HEK293 (cell line): ENCODE data around the gene CCDC24.

Experiments used
- CTCF ChIA-PET: fragments of 350-600 bp; formaldehyde crosslinking; extraction: SDS; loops from one replicate; lab custom pipeline; 2021; ENCODE audit warnings: antibody characterized with exemption; lab: Yijun Ruan, JAX
- POLR2A ChIA-PET: fragments of 300-600 bp; formaldehyde crosslinking; extraction: SDS; loops from one replicate; lab custom pipeline; 2020; ENCODE audit warnings: antibody characterized with exemption, inconsistent platforms; lab: Yijun Ruan, JAX
- H3K27ac ChIP-seq: fragments of 200-500 bp; sonication (Bioruptor generic); 2 replicates; pipeline ENCODE4 v1.5.1; 2014; ENCODE audit warnings: low read depth, low read length, control low read depth, inconsistent platforms; ENCODE audit errors: extremely low read depth
- H3K36me3 ChIP-seq, 2 experiments: fragments of 200-500 bp in 1 of 2; sonication (Bioruptor generic) in 1 of 2; 1 replicate in 1 of 2; 2 replicates in 1 of 2; pipeline ENCODE4 v1.5.1; 2014 to 2017; ENCODE audit warnings: inconsistent platforms in 2 of 2, low read length in 2 of 2; ENCODE audit not compliant: control insufficient read depth in 2 of 2, insufficient read depth in 1 of 2
- H3K4me1 ChIP-seq: fragments of 200-500 bp; sonication (Bioruptor generic); 2 replicates; pipeline ENCODE4 v1.5.1; 2014; ENCODE audit warnings: mild to moderate bottlenecking, low read length, inconsistent platforms; ENCODE audit not compliant: control insufficient read depth, insufficient read depth
- H3K4me3 ChIP-seq: 2 replicates; pipeline ENCODE4 v1.5.1; 2011; ENCODE audit warnings: low read depth, mild to moderate bottlenecking, control low read depth, low read length, moderate library complexity
- H3K9me3 ChIP-seq: fragments of 200-500 bp; sonication (Bioruptor generic); 2 replicates; pipeline ENCODE4 v1.5.1; 2014; ENCODE audit warnings: low read depth, low read length, inconsistent platforms; ENCODE audit not compliant: control insufficient read depth, insufficient read depth
- KLF1 ChIP-seq: fragments of 450-650 bp; formaldehyde crosslinking; IDR thresholded peaks from 2 replicates; pipeline ENCODE4 v1.5.1; 2016; ENCODE audit warnings: missing biosample characterization, missing genetic modification characterization
- PRDM10 ChIP-seq: fragments of 450-650 bp; formaldehyde crosslinking; IDR thresholded peaks from 2 replicates; pipeline ENCODE4 v1.5.1; 2016; ENCODE audit warnings: missing biosample characterization, missing genetic modification characterization
- SP7 ChIP-seq: fragments of 450-650 bp; formaldehyde crosslinking; IDR thresholded peaks from 2 replicates; pipeline ENCODE4 v1.5.1; 2016; ENCODE audit warnings: missing biosample characterization, missing genetic modification characterization
- ZBTB11 ChIP-seq: fragments of 450-650 bp; formaldehyde crosslinking; conservative IDR thresholded peaks from 2 replicates; pipeline ENCODE4 v1.5.1; 2016; ENCODE audit warnings: low read depth, missing biosample characterization, missing genetic modification characterization
- ZNF174 ChIP-seq: fragments of 450-650 bp; formaldehyde crosslinking; IDR thresholded peaks from 2 replicates; pipeline ENCODE4 v1.5.0; 2017; ENCODE audit warnings: missing biosample characterization, mild to moderate bottlenecking, missing genetic modification characterization
- ZNF660 ChIP-seq: fragments of 450-650 bp; IDR thresholded peaks from 2 replicates; pipeline ENCODE4 v1.5.1; 2018; ENCODE audit warnings: missing biosample characterization, mild to moderate bottlenecking, missing genetic modification characterization
- ZSCAN18 ChIP-seq: fragments of 450-650 bp; formaldehyde crosslinking; IDR thresholded peaks from 2 replicates; pipeline ENCODE4 v1.5.1; 2016; ENCODE audit warnings: missing biosample characterization, missing genetic modification characterization
- TF ChIP-seq, protein P1 (sequence below): fragments of 450-650 bp; formaldehyde crosslinking; IDR thresholded peaks from 2 replicates; pipeline ENCODE4 v1.5.1; 2016; ENCODE audit warnings: missing biosample characterization, missing genetic modification characterization
- TF ChIP-seq, protein P2 (sequence below): fragments of 450-650 bp; formaldehyde crosslinking; IDR thresholded peaks from 2 replicates; pipeline ENCODE4 v1.5.1; 2016; ENCODE audit warnings: missing biosample characterization, missing genetic modification characterization
- TF ChIP-seq, protein P3 (sequence below): fragments of 450-650 bp; formaldehyde crosslinking; IDR thresholded peaks from 2 replicates; pipeline ENCODE4 v1.5.1; 2016; ENCODE audit warnings: missing biosample characterization, missing genetic modification characterization
- TF ChIP-seq, protein P4 (sequence below): fragments of 450-650 bp; formaldehyde crosslinking; IDR thresholded peaks from 2 replicates; pipeline ENCODE4 v1.5.1; 2016; ENCODE audit warnings: missing biosample characterization, missing genetic modification characterization, borderline replicate concordance

Gene CCDC24

DNA sequence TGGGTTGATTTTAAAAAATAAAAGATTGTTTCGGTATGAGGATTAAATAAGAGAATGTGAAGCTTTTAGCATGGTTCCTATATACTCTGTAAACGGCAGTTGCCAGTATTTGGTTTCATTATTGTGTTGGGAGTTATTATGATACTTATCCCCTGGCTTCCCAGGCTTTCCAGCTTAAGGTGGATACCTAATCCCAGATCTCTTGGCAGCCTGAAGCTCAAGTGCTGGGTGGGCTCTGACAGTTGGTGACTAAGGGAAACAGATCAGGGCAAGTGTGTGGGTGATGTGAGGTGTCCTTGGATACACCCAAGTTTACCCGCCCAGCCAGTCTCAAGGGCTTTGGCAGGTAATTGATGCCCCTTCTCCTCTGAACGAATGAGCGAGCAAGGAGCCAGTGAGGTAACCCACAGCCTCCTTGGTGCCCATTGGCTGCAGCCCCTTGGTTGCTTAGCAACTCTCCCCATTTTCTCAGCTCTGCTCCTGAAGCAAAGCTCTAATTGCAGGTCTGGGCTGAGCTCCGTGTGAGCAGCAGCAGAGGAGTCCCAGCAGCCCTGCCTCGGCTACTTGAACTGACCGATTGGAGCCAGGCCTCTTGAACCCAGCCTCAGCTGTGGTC is 38.6 kb upstream of the CCDC24 start:
- H3K27ac ChIP-seq = no peak overlapping the region
- POLR2A ChIA-PET = interaction anchor here (0.7 to 1.4 kb wide), 2 partner anchors 20 to 303 kb away, joined by 3 read pairs; partner anchors contain the start of gene KDM4A
- TF ChIP-seq, protein P1, sequence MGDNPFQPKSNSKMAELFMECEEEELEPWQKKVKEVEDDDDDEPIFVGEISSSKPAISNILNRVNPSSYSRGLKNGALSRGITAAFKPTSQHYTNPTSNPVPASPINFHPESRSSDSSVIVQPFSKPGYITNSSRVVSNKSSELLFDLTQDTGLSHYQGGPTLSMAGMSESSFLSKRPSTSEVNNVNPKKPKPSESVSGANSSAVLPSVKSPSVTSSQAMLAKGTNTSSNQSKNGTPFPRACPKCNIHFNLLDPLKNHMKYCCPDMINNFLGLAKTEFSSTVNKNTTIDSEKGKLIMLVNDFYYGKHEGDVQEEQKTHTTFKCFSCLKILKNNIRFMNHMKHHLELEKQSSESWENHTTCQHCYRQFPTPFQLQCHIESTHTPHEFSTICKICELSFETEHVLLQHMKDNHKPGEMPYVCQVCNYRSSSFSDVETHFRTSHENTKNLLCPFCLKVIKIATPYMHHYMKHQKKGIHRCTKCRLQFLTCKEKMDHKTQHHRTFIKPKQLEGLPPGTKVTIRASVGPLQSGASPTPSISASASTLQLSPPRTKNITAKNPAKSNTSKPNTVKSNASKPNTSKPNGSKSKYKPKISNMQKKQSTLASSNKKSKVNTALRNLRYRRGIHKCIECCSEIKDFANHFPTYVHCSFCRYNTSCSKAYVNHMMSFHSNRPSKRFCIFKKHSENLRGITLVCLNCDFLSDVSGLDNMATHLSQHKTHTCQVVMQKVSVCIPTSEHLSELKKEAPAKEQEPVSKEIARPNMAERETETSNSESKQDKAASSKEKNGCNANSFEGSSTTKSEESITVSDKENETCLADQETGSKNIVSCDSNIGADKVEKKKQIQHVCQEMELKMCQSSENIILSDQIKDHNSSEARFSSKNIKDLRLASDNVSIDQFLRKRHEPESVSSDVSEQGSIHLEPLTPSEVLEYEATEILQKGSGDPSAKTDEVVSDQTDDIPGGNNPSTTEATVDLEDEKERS = no peak
- TF ChIP-seq ZNF174 (tag by site-specific recombination) (no peak), ZNF660 (tag by site-specific recombination) (peak; percentile 86; the same call in 1 of the 2 replicates), SP7 (tag by site-specific recombination) (peak; percentile 69), KLF1 (peak; percentile 62), ZSCAN18 (no peak), PRDM10 (tag by site-specific recombination) (peak; percentile 32; the same call in 1 of the 2 replicates), ZBTB11 (no peak)
- TF ChIP-seq, protein P2, sequence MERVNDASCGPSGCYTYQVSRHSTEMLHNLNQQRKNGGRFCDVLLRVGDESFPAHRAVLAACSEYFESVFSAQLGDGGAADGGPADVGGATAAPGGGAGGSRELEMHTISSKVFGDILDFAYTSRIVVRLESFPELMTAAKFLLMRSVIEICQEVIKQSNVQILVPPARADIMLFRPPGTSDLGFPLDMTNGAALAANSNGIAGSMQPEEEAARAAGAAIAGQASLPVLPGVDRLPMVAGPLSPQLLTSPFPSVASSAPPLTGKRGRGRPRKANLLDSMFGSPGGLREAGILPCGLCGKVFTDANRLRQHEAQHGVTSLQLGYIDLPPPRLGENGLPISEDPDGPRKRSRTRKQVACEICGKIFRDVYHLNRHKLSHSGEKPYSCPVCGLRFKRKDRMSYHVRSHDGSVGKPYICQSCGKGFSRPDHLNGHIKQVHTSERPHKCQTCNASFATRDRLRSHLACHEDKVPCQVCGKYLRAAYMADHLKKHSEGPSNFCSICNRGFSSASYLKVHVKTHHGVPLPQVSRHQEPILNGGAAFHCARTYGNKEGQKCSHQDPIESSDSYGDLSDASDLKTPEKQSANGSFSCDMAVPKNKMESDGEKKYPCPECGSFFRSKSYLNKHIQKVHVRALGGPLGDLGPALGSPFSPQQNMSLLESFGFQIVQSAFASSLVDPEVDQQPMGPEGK (tag by site-specific recombination) = 0 out of 2 replicates have a peak, but pooled peaks have one; percentile 29
- TF ChIP-seq, protein P3, sequence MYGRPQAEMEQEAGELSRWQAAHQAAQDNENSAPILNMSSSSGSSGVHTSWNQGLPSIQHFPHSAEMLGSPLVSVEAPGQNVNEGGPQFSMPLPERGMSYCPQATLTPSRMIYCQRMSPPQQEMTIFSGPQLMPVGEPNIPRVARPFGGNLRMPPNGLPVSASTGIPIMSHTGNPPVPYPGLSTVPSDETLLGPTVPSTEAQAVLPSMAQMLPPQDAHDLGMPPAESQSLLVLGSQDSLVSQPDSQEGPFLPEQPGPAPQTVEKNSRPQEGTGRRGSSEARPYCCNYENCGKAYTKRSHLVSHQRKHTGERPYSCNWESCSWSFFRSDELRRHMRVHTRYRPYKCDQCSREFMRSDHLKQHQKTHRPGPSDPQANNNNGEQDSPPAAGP (tag by site-specific recombination) = peak; percentile 66; the same call in 1 of the 2 replicates
- TF ChIP-seq, protein P4, sequence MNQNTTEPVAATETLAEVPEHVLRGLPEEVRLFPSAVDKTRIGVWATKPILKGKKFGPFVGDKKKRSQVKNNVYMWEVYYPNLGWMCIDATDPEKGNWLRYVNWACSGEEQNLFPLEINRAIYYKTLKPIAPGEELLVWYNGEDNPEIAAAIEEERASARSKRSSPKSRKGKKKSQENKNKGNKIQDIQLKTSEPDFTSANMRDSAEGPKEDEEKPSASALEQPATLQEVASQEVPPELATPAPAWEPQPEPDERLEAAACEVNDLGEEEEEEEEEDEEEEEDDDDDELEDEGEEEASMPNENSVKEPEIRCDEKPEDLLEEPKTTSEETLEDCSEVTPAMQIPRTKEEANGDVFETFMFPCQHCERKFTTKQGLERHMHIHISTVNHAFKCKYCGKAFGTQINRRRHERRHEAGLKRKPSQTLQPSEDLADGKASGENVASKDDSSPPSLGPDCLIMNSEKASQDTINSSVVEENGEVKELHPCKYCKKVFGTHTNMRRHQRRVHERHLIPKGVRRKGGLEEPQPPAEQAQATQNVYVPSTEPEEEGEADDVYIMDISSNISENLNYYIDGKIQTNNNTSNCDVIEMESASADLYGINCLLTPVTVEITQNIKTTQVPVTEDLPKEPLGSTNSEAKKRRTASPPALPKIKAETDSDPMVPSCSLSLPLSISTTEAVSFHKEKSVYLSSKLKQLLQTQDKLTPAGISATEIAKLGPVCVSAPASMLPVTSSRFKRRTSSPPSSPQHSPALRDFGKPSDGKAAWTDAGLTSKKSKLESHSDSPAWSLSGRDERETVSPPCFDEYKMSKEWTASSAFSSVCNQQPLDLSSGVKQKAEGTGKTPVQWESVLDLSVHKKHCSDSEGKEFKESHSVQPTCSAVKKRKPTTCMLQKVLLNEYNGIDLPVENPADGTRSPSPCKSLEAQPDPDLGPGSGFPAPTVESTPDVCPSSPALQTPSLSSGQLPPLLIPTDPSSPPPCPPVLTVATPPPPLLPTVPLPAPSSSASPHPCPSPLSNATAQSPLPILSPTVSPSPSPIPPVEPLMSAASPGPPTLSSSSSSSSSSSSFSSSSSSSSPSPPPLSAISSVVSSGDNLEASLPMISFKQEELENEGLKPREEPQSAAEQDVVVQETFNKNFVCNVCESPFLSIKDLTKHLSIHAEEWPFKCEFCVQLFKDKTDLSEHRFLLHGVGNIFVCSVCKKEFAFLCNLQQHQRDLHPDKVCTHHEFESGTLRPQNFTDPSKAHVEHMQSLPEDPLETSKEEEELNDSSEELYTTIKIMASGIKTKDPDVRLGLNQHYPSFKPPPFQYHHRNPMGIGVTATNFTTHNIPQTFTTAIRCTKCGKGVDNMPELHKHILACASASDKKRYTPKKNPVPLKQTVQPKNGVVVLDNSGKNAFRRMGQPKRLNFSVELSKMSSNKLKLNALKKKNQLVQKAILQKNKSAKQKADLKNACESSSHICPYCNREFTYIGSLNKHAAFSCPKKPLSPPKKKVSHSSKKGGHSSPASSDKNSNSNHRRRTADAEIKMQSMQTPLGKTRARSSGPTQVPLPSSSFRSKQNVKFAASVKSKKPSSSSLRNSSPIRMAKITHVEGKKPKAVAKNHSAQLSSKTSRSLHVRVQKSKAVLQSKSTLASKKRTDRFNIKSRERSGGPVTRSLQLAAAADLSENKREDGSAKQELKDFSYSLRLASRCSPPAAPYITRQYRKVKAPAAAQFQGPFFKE (tag by site-specific recombination) = no peak

More for the DNA sequence above, 38.6 kb upstream of the CCDC24 start:
- Histone ChIP-seq H3K4me3 (no peak overlapping the region), H3K36me3 (peaks cover 0 to 65% of the 10 kb centered on the region in 2 experiments; a peak in 1 of 3 replicates), H3K9me3 (no peaks in the 10 kb centered on the region), H3K4me1 (peaks cover 9% of the 10 kb centered on the region)
- CTCF ChIA-PET = interaction anchor here (0.6 to 1.4 kb wide), 5 partner anchors 17 to 1000 kb away, joined by 3 to 5 read pairs (median 3); no protein-coding TSS in a partner anchor
